GM19468 (cell line): Measurements from ENCODE around the gene HOXD12.

ENCODE experiments used
- ATAC-seq: cut with Tn5 transposase; IDR thresholded peaks from one replicate; pipeline ENCODE4 v1.9.1; 2021; ENCODE audit warnings: mild to moderate bottlenecking, moderate library complexity, moderate number of reproducible peaks; ENCODE audit not compliant: unreplicated experiment; ENCODE audit errors: extremely low read depth

The HOXD12 gene

DNA sequence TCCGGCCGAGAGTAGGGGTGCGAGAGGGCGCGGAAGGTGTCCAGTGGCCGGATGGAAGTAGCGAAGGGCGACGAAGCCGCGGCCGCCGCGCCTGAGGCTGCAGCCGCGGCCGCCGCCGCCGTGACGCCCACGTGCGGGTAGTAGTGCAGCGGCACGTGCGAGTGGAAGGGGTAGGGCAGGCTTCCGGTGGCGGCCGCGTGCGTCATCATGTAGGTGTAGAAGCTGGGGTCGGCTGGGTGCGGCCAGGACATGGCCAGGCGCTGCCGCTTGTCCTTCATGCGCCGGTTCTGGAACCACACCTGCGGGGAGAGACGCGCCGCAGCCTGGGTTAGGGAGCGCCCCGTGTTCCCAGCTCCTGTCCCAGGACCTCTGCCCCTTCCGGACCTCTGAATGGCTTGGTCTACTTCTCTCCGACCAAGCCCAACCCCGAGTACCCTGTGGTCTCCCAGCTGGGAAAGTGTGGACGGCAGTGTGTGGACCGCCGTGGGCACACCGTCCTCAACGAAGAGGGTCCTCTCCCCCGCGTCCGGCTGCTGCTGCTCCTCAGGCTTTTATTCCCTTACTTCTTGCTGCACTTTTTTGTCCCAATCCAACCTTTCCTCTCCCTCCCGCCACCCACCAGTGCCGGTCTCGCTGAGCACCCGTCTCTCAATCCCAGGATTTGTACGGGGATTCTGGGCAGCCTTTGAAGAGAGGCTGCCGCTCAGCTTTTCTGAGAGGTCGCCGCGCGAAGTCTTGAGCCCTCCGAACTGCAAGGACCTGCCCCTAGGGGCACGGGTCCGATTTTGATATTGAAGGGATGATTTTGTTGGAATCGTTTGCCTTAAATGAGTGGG is 18.8 kb upstream of the HOXD12 start:
- no peak for ATAC-seq

DNA sequence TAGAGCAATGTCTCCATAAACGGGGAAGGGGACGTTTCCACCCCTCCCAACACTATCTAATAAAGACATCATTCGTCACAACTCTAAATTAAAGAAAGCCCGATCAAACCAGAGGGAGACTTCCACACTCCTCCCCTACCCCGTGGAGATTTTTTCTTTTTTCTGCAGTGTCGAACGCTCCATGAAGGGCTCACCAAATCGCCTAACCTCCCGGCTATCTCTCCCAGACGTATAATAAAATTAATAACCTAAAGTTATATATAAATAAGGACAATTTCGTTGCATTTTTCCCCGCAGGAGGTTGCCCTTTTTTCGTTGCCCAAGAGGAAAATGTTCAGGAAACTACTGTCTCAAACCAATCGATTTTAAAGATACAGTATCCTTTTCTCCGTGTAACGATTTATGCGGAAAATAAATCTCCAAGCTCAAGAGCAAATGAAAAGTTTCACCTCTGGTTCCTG is 18.2 kb upstream of the HOXD12 start:
- ATAC-seq = no peak

DNA sequence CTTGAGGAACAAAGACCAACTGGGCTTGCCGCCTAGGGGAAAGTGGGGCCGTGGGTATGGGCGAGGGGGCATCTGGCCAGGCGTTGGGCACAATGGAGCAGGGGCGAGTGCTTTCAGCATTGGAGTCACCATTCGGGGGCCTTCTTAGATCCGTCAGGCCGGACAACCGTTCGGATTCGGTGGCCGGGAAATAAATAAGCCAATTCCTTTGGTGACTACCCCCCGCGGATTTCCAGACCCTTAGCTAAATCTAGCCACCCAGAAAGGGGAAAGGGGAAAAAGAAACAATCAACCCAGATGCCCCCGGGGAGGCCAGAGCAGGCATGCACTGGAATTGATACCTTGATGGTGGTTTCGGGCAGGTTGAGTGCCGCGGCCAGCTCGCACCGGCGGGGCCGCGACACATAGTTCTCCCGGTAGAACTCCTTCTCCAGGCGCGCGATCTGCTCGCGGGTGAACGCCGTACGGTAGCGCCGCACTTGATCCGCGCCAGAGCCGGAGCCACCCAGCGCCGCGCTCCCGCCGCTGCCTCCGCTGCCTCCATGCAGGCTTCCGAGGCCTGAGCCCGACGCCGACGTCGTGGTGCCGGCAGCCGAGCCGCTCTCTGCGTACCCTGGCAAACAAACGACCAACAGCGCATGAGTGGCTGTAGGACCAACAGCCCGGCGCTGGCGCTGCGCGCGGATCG is 17.6 kb upstream of the HOXD12 start:
- no peak for ATAC-seq

DNA sequence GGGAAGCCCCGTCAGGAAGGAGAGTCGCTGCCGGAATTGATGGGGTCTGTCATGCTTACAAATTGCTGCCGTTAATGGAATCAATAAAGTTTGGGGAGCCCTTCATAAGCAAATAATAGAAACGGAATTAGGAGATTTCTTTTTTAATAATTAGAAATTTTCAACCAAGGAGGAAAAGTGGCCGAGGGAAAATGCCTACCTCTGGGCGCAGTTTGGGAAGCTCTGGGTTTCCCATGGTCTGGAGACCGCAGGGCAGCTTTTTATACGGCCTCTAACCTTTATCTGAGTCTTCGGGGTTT is 17.1 kb upstream of the HOXD12 start:
- no peak for ATAC-seq

DNA sequence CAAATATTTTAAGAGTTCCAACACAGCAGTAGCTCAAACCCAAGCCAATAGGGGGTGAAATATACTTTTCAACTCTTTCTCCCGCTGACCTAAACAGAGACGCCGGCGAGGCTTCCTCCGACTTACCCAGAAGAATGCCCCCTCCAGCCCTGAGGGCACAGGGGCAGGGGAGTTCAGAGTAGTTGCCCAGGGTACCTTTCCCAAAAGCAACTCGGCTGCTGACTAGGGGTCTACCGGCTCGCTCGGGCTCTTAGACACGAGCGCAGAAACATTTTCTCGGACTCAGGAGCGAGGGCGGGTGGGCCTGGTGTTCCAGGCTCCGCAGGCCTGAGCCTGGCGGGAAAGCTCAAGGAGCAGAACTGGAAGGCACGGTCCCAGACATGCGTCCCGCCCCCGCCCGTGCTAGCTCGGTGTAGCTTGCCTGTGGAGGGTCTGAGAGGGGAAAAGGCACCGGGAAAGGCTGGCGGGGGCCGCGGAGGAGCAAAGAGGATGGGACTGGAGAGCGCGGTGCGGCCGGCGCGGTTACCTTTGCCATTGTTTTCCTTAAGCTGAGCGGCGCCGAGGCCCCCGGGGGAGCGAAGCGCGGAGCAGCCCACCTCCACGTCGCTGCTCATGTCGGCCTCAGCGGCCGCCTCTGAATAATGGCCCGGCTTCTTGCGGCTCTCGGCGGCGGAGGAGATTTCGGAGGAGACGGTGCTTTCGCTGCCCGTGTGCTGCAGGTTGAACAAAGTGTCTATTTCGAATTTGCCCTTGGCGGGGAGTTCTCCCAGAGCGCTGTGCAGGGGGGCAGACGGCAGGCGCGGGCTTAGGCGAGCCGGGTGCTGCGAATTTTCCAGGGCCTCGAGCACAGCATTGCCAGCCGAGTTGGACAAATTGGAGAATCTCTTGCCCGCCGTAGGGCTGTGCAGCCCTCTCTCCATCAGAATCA is 16.5 kb upstream of the HOXD12 start:
- ATAC-seq = no peak

DNA sequence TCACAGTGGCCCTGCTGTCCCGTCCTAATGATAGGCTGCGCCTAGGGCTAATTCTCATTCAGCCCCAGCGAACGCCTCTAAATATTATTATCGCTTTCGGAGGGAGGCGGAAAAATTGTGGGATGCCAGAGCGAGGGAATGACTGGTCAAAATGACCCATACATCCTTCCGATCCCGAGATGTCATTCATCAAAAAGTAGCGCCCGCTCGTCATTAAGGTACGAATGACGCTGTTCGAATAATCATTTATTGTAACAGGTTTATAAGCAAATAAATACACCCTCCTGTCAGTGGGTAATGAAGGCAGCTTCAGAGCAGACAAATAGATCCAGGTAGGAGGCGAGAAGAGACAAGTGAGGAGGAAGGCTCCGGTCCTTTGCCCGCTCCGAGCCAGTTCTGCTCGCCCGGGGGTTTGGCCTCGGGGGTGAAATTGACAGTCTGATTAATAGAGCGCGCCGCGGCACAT is 15.8 kb upstream of the HOXD12 start, which contains the start of gene EVX2:
TSS of gene EVX2 (minus strand) at position 167 of the 466 bp plus-strand sequence. CDS start 186 bp downstream, outside the sequence.
- no peak for ATAC-seq

DNA sequence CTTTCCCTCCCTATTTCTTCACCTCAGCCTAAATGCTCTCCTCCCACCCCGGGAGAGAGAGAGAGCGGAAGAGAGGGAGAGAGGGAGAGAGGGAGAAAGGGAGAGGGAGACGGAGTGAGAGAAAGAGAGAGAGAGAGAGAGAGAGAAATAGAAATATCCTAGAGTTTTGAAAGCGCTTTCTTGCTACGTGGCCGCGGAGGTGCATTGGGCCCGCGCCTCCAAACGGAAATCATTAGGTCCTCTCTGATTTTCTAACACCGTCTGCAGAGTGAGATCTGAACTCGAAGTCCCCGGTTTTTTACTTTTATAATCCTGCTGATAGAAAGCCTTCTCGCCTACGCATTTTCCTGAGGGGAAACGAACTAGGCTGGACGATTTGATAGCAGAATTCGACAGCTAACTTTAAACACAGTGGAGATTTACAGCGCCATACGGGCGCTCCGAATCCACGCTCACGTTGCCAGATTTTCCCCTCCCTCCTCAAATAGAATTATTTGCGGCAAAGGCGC is 14.9 kb upstream of the HOXD12 start:
- no peak for ATAC-seq

DNA sequence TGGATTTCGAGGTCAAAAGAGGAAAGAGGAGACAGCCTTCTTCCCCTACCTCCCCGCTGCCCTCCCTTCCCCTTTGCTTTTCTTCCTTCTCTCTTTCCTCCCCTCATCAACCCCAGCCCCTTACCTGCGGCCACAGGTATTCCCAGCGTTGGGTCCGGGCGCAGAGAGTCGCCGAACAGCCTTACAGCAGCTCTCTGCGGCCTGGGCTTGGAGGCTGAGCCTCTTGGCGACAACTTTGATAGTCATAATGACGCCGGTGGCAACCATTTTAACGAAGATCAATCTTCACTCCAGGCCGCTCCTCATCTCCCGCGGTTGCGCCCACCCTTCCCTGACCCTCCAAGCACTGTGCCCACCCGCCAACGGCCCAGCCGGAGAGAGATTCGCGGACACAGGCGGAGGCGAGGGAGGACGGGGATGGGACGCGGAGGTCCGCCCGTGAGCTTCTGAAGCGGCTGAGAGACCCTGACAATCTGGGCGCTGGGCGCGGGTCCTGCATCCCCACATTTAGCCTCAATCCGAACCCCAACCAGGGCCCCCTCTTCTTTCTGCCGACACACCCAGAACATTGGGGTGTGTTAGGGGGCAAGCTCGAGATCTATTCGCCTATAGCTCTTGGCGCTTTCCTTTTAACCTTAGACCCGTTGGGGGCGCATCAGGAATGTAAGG is 14.3 kb upstream of the HOXD12 start:
- ATAC-seq = no peak

DNA sequence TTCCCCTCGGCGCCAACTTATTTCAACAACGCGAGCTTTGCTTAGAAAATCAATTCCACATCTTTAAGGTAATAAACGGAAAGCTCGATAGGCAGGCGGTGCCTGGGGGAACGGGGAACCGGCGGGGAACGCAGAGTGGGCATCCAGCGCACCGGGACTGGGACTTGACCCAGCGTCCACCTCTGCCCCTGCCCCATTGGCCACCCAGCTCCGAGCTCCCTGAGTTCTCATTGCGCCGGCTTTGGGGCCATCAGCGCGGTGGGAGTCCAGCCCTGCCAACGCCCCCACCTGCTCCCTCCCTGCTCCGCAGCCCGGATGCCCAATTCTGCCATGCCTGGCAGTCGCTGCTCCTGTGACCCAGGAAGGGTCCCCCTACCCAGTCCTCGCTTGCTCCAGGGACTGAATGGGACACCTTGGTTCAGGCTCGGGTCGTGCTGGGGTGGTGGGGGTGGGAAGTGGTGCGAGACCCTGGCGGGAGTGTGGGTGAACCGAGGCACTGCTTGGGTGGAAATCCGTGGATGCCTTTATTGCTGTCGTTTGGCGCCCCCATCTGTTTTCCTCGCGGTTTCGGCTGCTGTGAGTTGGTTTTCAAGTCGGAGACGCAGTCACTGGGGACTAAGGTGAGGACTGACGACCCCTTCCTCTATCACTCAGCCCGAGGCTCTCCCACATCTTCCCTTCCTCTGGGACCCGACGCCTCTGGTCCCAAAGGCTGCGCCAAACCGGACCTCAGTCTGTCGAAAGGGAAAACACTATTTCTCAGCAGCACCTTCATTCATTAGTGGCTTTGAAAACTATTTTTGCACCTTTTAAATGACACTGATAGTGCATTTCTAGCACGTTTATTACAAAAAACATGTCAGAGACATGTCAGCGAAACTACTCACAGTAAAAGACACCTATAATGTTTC is 13.5 kb upstream of the HOXD12 start:
- ATAC-seq = no peak

DNA sequence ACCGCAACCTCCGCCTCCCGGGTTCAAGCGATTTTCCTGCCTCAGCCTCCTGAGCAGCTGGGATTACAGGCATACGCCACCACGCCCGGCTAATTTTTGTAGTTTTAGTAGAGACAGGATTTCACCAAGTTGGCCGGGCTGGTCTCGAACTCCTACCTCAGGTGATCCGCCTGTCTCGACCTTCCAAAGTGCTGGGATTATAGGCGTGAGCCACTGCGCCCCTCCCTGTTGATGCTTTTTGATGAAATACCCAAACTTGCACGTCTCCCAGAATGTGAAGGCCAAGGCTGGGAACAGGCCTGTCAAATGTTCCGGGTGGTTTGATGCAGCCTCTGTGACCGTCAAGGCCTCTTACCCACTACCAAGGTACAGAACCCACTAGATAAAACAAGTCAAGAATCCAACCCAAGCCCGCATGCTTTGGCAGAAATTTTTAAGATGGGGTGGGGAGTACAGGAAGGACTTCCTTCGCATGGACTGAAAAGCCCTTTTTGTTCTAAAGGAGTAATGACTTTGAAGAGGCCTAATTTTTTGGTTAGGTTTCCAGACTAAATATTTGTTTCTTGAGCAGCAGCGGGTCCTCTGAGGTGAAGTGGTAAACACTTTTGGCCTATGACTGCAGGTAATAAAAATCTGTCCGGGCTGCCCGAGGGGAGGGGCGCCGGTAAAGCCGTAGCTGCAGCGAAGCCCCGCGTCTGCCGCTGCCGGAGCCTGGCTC is 12.1 kb upstream of the HOXD12 start:
- ATAC-seq = no peak

DNA sequence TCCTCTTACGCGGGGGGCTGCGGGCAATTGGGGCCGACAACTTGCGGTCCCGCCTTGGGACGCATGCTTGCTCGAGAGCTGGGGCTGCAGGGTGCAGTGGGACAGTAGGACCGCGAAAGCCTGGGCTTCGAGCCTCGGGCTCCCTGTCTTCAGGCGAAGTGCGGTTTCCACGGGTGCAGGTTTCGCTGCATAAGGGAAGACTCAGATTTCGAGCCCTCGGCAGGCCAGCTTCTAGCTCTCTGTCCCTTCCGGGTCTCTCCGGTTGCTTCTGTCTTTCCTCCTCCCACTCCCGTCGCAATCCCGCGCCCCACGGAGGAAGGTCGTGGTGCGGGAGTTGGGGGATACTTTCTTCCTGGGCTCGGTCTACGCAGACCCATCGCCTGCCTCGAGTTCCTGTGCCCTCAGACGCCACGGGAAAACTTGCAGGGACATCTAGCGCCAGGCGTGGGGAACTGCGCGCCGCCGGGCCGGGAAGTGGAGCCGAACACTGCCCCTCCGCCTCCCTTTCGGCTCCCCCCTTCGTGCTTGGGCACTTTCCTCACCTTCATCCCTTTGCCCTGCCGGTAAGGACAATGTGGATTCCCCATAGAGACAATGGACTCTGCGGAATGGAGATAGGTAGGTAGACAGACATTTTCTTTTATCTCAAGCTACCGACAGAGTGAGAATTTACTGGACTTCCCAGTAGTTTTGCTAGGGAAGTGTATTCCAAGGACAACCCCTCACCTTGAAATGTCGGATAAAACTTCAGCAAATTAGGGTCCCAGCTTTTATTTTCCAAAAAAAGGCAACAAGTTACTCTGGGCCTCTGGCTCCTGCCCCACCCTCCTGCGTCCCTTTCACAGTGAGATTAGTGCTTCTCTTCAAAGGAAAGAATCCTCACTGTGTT is 11.3 kb upstream of the HOXD12 start:
- no peak for ATAC-seq

DNA sequence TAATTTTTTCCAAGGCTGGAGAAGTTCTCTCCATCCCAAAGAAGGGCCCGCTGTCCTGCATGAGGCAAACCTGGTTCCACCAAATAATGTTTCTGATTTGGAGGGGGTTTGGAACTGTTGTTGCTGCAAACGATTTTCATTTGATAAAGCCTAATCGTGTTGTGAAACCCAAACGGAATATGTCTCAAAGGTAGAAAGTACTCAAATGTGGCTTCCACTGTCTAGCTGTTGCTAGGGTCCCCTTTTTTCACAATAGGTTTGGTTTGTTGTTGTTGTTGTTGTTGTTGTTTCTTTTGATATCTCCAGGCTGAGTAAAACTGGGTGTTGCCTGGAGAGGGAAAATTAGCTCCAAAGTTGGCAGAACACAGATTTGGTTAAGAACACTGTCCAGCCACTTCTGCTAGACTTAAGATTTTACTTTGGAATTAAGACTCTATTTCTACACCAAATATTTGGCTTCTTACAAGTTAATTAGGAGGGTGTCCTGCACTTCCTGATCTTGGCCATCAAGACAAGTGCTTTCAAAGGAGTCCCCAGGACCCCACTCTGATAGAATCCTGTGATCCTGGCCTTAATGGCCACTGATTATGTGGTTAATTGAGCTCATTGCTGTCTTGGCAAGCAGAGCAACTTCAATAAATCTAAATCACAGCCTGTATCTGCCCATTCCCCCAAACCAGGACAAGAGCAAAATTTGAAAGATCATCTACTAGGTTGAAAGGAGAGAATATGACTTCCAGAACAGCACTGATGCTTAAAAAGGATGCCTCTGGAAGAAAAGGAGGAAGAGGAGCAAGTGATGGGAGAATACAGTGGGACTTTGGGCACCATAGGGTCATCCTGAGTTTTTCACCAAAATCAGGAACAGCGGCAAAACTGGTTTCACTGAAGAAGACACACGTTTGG is 10.4 kb upstream of the HOXD12 start:
- ATAC-seq = no peak

DNA sequence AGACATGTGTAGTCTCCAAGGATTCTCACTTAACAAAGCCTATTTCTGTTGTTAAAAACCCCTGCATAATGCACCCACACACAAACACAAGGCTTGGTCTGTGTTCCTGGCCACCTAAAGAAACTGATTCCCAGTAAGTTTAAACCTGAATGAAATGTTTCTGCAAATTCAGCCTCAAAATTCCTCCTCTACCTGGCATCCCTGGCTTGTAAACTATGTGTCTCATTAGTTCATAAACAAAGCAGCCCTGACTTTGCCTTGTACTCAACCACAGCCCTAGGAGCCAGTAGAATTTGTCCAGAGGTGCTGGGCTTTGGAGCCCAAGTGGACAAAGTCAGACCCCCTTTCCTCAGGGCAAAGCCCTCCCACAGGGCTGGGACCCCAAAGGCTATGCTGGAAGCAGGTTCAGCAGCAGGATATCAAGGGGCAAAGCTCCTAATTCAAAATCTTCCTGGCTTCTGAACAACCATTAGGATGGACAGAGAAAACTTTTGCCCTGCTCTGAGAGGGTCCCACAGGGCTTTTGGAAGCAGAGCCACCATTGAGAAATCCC is 9.7 kb upstream of the HOXD12 start:
- no peak for ATAC-seq

DNA sequence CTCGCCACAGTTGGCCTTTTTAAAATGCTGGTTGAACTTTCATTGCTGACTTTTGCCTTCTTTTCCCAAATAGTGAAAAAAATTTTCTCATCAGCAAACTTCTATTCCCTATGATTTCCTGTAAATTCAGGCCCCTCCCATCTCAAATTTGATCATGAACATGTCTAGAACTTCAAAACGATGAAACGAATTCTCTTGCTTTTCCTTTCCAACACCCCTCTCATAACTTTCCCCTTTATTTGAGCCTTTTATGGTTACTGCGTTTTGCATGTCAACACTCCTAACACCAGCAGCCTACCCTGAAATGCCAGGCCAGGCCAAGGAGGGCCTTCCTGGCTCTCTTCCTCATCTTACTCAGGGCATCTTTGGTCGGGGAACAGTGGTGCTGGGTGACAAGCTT is 8.7 kb upstream of the HOXD12 start:
- ATAC-seq = no peak

DNA sequence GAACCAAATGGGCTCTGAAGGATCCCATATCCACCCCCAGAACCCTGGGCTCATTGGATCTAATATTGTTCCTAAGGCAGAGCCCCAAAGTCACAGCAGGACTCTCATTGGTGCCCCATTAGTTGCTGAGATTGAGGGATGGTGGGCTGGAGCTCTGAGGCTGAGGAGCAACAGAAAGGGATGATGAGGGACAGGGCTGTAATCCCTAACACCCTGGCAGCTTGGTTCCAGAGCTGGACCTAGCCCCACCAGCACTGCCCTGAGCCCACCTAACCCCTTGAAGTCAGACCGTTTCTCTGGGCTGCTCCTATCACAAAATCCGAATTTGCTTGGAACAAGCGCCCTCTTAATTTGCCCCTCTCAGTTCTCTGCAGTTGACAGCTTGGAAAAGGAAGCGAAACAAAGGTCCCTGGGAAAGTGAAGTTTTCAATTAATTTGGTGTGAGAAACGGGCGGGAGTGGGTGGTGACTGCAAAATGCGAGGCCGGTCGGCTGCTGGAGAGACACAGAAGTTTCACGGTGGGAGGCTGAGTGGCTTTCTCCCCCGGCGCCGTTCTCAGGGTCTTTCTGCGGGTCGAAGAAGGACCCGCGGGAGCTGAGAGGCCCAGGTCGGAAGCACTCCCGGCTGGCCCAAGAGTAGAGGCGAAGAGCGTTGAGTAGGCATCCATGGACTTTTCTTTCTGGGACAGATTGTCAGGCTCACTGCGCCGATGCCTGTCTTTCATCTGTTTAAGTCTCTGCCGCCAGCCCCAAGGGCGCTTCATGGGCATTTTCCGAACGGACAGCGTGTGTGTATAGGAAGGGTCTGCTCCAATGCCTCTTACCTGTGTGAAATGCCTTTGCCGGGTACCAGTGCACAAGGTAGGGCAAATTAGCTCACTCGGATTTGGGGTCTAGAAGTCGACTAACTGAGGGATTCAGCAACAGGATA is 8.0 kb upstream of the HOXD12 start:
- no peak for ATAC-seq
